Stimulated activated CD8-positive, alpha-beta memory T cell treated with anti-CD3 and anti-CD28 coated beads, Interleukin-4, amount 100 ng/mL, for 4 hours (primary cell): Measurements from ENCODE around the gene AHCYL1.

ENCODE experiments used
- DNase-seq, 2 donors: peaks; one replicate each; pipeline ENCODE4 v3.0.0-alpha.2; 2020; ENCODE audit warnings: low read depth in 2 of 2, low spot score in 1 of 2

The AHCYL1 gene

DNA sequence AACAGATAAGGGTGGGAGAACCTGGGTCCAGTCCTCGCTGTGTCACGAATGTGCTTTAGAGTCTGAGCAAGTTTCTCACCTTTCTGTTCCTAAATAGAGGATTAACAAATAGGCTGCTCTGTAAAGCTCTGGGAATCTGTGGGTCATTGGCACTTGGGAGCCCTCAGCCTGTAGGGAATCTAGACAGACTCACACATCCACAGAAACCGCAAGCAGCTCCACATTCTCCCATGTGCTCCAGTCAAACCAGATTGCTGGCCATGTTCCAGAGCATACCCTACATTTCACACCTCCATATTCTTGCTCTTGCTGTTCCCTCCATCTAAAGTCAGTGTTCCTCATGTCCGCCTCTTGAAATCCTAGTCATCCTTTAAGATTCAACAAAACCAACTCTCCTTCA lies 7.8 kb upstream of the AHCYL1 start:
- DNase-seq = no peak

DNA sequence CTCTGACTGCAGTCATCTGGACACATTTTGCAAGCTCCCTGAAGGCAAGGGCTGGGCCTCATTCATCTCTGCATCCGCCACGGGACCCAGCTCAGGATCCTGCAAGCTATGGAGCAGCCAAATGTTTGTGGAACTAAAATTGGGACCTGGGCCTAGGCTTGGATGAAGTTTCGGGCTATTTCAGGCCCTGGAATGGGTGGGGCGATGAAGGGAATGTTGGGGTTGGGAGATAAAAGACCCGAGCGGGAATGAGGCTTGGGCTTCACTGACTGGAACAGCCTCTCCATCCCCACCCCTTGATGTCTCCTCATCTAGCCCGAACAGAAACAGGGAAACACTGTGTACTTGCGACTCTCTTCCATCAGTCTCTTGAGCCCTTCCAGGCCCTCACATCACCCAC lies 7.3 kb upstream of the AHCYL1 start:
- DNase-seq = no peak

DNA sequence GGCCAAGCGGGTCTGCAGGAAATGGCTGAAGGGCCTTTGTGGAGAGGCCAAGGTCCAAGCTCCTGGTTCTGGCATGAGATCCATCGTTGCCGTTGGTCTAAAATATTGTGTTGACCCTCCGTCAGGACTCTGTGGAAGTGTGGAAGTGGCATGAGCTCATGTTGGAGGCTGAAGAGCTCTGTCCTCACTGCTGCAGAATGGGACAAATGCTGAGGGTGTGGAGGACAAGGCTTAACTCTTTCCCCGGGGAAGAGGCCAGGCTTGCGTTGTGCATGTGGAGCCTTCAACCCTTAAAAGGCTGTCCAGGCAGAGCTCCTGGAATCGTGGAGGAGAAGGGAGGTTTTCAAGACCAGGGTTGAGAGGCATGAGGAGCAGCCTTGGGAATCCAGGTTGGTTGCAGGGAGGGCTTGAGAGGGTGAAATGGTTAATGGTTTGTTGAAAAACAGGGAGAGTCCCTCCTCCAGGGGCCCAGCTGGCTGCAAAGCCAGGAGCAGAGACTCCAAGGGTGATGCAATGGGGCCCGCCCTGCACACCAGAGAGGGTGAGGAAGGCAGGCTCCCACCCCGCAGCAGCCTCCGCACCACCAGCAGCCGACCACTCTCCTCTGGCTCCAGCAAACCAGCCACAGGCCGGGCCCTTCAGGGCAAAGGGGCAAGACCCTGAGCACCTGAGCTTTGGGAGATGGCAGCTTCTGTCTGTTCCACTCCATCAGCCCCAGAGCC lies 6.7 kb upstream of the AHCYL1 start:
- DNase-seq = no peak

DNA sequence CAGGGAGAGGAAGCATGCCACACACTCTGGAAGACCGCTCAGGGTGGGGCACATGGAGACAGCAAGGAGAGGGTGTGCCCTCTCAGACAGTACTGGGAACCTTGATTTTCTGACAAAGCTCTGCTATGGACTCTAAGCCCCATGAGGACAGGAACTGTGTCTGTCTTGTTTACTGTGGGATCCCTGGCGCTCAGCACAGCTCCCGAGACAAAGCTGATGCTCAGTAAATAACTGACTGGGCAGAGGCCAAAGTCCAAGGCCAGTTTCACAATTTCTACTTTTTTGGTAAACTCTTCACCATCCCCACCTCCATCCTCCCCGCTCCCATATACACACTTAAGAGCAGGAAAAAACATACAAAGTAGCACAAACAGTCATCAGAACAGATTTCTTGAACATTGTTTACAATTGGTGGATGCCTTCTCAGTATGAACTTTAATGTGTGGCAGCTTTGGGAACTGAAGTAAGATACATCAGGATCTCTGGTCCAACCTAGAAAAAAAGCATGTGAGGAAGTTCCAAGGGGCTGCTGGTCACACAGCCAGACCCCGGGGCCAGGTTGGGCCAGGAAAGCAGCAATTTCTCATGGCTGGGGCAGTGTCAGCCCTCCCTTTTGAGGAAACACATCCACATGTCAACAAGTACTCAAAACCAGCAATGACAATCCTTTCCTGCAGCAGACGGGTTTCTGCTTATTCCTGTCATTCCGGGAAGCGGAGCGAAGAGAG lies 5.6 kb upstream of the AHCYL1 start:
- no peak for DNase-seq

DNA sequence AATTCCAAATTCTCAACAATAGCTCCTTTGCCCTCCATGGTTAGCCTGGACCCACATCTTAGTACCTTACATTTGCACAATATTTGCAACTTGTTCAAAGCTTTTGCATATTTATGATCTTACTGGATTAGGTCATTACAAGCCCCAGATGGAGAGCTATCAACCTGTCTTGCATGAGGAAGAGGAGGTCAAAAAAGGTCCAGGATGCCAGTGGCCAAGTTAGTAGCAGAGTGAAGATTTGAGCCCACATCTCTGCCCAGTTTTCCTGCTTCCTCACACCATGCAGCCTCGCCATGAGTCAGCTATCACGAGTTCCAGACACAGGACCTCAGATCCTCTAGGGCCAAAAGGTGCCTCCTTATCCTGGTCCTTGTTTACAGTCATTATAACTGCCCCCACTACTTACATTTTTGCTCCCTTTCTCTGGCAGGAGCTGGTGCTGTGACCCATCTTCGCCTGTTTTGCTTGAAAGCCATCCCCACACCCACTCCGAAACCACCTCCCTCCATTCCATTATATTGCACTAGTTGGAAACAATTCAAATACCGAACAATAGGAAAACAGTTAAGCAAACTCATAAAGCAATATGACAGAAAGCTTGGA lies 5.0 kb upstream of the AHCYL1 start:
- no peak for DNase-seq

DNA sequence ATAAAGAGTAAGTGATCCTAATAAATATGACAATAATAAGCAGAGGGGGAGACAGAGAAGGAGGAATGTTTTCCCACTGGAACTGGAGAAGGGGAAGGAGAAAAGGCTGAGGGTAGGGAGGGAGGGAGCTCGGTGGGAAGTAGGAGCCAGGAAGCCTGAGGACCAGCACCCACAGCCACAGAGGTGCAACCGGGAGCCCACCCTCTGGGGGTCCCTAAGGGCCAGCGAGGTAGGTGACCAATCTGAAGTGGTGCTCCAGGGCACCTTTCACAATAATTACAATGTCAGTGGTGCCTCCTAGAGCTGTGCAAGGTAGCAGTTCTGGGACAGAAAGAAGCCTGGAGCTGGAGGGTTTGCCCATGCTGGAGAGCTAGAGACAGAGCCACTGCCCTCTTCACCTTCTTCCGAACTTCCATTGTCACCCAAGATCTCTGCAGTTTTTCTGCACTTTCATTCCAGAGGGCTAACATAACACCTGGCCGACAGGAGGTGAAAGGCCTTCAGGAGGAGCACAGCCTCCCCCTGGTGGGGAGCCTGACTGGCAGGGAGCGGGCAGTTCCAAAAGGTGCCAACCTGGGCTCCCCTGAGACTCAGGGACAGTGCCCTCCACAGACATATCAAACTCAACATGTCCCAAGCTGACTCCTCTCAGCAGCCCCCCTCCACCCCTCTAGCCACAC lies 4.1 kb upstream of the AHCYL1 start:
- DNase-seq = no peak

DNA sequence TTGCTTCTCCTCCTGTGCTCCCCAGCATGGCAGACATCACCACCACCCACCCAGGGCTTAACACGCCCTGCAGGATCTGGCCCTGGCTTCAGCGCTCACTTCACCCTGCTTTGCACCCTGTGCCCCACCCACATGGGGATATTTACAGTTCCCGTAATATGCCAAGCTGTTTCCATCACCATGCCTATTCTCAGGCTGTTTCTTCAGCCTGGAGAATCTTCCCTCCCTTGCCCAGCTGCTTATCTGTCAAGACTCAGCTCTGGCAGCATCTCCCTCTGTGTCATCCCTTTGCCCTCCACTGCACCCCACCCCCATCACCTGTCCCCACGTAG lies 3.6 kb upstream of the AHCYL1 start:
- no peak for DNase-seq

DNA sequence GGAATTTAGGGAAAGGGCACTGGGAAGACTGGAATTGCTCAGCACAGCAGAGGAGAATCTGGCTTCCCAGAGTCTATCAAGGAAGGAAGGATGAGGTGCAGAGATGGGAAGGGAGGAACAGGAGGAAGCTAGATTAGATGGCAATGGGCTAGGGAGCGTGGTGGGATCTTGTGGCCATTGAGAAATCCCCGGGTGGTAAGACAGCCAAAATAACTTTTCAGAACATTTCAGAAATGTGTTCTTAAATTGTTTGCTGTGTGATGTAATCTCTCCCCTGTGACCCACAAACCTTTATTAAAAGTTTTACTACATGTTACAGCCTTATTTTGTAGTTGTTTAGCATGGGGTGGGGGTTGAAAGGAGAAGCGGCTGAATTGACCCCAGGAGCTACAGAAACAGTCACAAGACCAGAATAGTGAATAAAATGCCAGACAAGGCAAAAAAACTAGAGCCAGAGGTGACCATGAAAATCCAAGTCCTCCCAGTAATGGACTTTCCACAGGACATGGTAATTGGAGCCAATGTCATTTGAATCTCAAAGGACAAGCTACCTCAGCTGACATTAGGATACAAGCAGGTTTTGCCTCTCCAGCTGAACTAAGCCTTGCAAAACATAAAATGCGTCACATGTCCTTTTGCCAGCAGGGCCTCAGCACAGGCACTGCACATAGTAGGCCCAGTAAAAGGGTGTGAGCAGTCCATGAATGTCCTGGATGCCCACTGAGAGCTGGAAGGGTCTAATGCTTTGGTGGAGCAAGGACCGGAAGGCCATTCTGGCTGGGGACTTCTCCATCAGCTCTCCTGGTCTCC lies 980 bp upstream of the AHCYL1 start:
- no peak for DNase-seq

DNA sequence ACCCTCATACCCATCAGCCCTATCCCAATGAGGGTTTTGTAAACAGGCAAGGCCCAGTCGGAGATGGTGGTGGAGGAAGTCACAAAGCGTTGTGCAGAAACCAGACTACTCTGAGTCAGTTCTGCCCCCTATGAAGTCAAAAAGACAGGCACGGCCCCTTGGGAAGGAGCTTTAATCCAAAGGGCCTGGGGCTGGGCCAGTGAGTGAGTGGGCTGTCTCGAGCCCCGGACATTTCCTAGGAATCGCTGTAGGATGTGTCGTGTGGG lies 442 bp upstream of the AHCYL1 start:
- DNase-seq = no peak

DNA sequence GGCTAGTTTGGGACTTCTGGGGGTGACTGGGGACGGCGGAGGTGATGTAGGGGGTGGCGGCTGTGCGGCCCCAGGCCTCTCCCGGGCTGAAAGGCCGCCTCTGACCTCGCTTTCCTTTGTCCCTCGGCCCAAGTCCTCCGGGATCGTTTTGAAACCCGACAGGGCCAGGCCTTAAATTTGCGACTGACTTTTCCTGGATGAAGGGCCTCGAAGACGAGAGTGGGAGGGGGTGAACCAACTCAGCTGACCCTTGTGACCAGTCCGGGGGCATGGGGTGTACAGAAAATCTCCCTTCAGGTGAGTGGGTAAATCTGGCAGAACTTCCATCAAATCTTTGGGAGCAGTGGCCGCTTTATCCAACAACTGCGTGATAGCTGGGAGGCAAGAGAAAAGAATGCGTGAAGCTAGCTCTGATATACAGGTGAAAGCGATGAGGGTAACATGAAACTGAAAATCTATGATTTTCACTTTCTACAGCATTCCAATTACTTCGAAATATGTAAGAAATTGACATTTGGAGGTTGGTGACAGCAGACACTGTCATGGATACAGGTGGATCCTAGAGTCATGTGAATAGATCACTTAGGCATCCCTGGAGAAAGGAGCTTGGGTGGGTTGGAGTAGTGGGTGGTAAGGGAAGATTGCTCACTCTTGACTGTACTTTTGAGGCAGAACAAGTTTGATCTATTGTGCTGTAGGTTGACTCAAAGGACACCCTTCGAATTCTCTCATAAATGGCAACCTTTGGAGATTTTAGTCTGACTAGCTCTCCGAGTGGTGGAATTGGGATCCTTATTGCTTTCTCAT lies 885 bp downstream of the AHCYL1 start:
- no peak for DNase-seq

DNA sequence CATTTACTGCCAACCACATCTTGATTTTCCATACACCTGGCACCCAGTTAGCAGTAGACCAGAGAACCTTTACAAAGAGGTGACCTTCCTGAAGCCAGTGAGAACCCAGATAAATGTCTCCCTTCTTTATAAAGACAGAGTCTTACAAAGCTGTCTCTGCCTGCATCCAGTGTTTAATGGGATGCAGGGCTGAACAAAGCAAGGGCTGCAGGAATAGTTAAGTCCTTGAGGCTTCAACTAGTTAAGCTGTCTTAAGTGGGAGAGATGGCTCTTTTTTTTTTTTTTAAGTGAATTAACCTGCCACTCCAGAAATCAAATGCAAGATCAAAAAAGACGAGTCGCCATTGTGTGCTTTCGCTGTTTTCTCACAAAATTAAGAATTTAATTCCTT lies 1.5 kb downstream of the AHCYL1 start:
- no peak for DNase-seq

DNA sequence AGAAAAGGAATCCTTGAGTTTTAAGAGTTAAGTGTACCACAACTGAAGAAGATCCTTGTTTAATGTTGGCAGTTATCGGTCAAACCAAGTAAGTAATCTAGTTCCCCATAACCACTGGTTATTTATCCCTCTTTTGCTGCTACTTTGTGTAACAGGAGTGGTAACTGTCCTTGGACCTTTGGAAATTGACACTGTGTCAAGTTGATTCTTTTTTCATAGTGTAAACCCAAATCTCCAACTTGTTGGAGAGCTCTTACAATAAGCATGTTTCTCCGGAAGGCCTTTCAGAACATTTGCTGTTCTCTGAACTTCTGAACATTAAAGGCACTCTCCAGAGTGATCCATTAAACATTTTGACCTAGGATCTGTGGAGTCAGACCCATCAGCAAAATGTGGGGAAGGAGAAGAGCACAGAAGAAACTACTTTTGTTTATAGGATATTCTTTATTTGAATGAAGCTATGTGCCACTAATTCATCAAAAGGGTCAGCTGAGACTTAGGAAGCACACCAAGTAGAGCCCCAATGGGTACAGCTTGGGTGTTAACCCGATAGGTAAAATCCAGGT lies 3.9 kb downstream of the AHCYL1 start:
- DNase-seq = no peak

DNA sequence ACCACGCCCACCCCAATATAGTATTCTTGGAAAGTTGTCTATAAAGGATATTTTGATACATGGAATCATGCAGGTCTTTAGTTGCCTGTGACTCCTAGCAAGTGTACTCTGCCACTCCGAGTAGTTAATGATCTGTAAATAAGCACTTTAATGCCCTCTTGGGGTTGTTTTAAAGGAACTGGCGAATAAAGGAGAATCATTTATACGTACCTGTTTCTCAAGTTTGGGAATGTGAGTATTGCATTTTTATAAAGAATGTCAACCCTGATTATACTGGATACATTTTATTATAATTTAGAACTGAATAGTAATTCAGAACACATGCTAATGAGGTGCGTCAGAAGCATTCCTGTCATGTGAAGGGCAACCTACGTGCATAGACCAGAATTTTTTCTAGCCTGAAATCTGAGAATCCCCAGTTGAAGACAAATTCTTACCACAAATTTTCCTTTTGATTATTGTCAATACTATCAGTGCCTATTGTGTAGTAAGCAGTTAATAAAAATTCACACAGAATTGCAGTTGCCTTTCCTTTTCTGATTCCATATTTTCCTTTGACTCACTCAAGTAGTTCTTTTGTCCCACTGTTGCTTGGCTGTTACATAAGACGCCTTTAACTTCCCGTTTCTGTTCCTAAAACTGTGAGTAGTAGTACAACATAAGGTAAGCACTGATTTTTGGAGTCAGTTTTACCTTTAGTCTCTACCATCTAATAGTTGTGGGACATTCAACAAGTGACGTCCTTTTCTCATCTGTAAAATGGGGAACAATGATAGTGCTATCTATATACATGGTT lies 5.1 kb downstream of the AHCYL1 start:
- DNase-seq = no peak

DNA sequence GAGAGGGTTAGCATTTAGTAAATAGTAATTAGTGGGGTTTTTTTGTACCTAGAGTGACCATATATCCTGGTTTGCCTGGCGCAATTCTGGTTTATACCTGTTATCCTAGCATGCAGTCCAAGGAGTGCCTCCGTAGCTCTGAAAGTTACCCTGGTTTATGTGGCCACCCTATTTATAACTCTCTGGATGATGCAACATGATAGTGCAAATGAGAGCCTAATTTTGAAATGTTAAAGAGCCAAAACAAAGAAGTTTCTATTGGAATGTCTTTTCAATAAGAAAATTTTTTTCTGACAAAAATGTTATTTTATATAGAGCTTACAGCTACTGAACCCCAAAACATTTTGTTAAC lies 5.7 kb downstream of the AHCYL1 start:
- no peak for DNase-seq

DNA sequence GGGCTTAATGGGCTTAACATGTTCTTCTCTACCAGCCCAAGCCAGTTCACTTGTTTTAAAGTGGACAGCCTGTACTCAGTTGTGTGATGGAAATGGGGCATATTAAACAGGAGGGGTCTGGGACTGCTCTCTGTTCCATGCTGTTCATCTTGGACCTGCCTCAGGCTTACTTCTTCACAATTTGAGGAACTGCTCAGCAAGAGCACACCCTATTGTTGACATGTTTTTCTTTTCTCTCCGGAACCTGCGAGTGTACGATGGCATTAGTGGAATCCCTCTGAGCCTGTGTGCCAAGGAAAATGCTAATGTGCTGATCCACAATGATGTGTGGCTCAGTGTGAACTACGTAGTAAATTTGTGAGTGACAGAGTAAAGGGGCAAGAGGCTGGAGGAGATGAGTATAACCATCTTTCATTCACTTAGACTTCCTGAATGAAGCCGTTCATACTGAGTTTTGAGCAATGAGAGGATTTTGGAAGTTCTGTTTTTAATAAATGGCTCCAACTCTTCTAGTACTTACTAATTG lies 6.9 kb downstream of the AHCYL1 start:
- DNase-seq = no peak

DNA sequence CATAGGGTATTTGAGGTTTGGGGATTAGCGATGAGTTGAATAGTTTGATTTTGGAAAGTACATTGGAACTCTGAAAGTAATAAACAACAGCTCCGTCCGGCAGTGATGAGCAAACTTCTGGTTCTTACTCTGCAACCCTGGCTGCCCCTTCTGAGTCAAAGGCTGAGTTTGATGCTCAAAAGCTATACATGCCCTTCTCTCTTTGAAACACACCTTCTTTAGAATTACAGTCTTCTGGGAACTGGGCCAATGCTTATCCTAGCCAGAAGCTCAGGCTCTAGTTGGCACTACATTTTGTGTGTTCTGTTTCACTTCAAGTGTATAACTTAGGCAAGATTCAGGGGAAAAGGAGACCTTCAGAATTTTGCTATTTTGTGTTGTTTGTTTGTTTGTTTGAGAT lies 9.3 kb downstream of the AHCYL1 start:
- DNase-seq = no peak

DNA sequence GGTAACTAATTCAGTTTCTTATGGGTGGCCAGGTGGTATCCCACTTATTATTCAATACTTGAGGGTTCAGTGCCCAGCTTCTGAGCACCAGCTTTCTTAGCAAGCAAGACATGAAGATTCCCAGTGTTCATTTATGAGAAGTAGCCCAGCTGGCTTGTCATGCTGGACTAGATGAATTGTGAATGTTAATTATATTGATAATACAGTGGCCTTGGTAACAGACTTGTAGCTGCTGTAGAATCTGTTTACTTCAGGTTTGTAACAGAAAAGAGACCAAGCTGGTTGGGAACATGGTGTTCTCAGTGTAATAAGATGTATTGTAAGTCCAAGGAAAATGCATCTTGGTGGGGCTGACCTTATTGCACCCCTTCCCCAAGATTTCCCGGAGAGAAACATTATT lies 10.1 kb downstream of the AHCYL1 start:
- no peak for DNase-seq

DNA sequence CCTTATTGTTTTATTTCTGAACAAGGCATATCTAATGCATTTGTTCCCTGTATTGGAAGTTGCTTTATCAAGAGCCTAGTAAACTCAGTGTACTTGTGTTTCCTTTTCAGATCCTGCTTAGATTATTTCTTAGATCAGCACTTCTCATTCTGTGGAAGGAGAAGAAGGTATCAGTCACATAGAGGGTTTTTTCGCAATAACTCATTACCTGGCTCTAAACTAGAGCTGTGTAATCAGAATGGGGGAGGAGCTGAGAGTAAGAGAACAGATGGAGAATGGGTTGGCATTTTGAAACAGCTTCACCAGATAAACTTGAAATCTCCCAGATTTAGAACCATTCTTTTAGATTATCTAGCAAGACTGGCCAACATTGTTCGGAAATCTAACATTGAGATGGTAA lies 11.0 kb downstream of the AHCYL1 start:
- DNase-seq = no peak

DNA sequence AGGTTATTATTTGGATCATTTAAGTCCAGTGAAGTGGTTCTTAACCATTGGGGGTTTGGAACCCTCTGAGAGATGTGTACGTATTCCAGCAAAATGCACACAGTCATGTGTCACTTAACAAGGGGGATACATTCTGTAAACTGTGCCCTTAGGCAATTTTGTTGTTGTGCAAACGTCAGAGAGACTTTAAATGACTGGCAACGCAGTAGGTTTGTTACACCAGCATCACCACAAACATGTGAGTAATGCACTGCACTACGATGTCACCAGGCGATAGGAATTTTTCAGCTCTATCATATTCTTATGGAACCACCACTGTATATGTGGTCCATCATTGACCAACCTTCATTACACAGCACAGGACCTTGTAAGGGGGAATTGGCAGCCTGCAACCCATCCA lies 11.9 kb downstream of the AHCYL1 start:
- DNase-seq = no peak
